H1 (cell line): ENCODE measurements around the gene NMB. TPM values are rescaled to one million over a fixed set of nuclear protein-coding genes. Genes with fewer than 3 reads are reported as not detected.

ENCODE experiments used
- CTCF ChIA-PET: fragments of 300-600 bp; sonication (Branson Sonifier 250); formaldehyde crosslinking; loops from one replicate; lab custom pipeline; 2021; ENCODE audit not compliant: partially characterized antibody; lab: Charles Lee
- POLR2A ChIA-PET: fragments of 300-600 bp; sonication (Branson Sonifier 250); formaldehyde crosslinking; loops from one replicate; lab custom pipeline; 2021; ENCODE audit warnings: inconsistent platforms; ENCODE audit not compliant: partially characterized antibody; lab: Charles Lee
- DNase-seq, 2 experiments: peaks; one replicate each; pipeline versions ENCODE4 v3.0.0 to v3.0.0-alpha.2; 2010 to 2022; ENCODE audit warnings: low spot score in 2 of 2, low read depth in 1 of 2, mixed read lengths in 1 of 2
- FAIRE-seq: peaks from 2 replicates; lab custom pipeline; 2011; peaks lifted over from hg19 to GRCh38; lab: Jason Lieb, UNC
- H2AFZ ChIP-seq: 2 replicates; pipeline ENCODE4 v1.8.1; 2012; ENCODE audit warnings: low read length, inconsistent platforms
- H2AK5ac ChIP-seq: 2 replicates; pipeline ENCODE4 v1.6.1; 2013; ENCODE audit warnings: low read depth, low read length
- H2BK120ac ChIP-seq: replicated peaks from 2 replicates; pipeline ENCODE3; 2013; ENCODE audit warnings: low read depth, low read length, inconsistent platforms
- H2BK12ac ChIP-seq: 2 replicates; pipeline ENCODE4 v1.6.1; 2013; ENCODE audit warnings: low read depth, low read length
- H2BK15ac ChIP-seq: 2 replicates; pipeline ENCODE4 v1.6.1; 2013; ENCODE audit warnings: low read length
- H2BK20ac ChIP-seq: 2 replicates; pipeline ENCODE4 v1.6.1; 2013; ENCODE audit warnings: low read length
- H2BK5ac ChIP-seq: 2 replicates; pipeline ENCODE4 v1.6.1; 2013; ENCODE audit warnings: low read depth, low read length
- H3K14ac ChIP-seq: 2 replicates; pipeline ENCODE4 v1.6.1; 2013; ENCODE audit warnings: inconsistent platforms; ENCODE audit not compliant: insufficient read length
- H3K18ac ChIP-seq: 2 replicates; pipeline ENCODE4 v1.6.1; 2013; ENCODE audit warnings: low read length; ENCODE audit errors: extremely low read depth
- H3K23ac ChIP-seq: 2 replicates; pipeline ENCODE4 v1.6.1; 2013; ENCODE audit warnings: inconsistent platforms; ENCODE audit not compliant: insufficient read length
- H3K23me2 ChIP-seq: 2 replicates; pipeline ENCODE4 v1.6.1; 2013; ENCODE audit warnings: low read depth, low read length
- H3K27ac ChIP-seq: 2 replicates; pipeline ENCODE4 v1.6.1; 2011; ENCODE audit warnings: low read depth, low read length, inconsistent platforms
- H3K27me3 ChIP-seq, 4 experiments: replicated peaks in 1 of 4; 1 replicate in 1 of 4; 2 replicates in 3 of 4; pipeline versions ENCODE4 v1.6.1 to v1.8.1; 2011 to 2013; ENCODE audit warnings: low read length in 3 of 4, mild to moderate bottlenecking in 3 of 4, inconsistent platforms in 2 of 4, mixed read lengths in 2 of 4, moderate library complexity in 1 of 4; ENCODE audit not compliant: control insufficient read depth in 3 of 4, insufficient read depth in 3 of 4; ENCODE audit errors: extremely low read depth in 1 of 4
- H3K36me3 ChIP-seq, 4 experiments: 2 replicates each; pipeline versions ENCODE4 v1.6.1 to v1.8.1; 2011 to 2013; ENCODE audit warnings: mild to moderate bottlenecking in 4 of 4, low read length in 3 of 4, moderate library complexity in 2 of 4, control low read depth in 1 of 4, inconsistent platforms in 1 of 4; ENCODE audit not compliant: insufficient read depth in 4 of 4, control insufficient read depth in 2 of 4
- H3K4ac ChIP-seq: replicated peaks from 2 replicates; pipeline ENCODE3; 2013; ENCODE audit warnings: low read length, low read depth, mixed read lengths, inconsistent platforms; ENCODE audit not compliant: insufficient read length
- H3K4me1 ChIP-seq, 4 experiments: replicated peaks in 1 of 4; 1 replicate in 1 of 4; 2 replicates in 3 of 4; pipeline versions ENCODE4 v1.6.1 to v1.8.1; 2011 to 2013; ENCODE audit warnings: low read length in 3 of 4, inconsistent platforms in 2 of 4, mixed read lengths in 1 of 4; ENCODE audit not compliant: insufficient read depth in 4 of 4, control insufficient read depth in 3 of 4
- H3K4me2 ChIP-seq, 2 experiments: 2 replicates each; pipeline versions ENCODE4 v1.6.1 to v1.8.1; 2011 to 2013; ENCODE audit warnings: low read depth in 2 of 2, low read length in 2 of 2, control low read depth in 1 of 2, inconsistent platforms in 1 of 2, mild to moderate bottlenecking in 1 of 2; ENCODE audit not compliant: insufficient read depth in 1 of 2
- H3K4me3 ChIP-seq, 4 experiments: fragments of 200-600, 300-600 bp in 1 of 4; sonication (generic), shearing (Covaris generic), sonication (Bioruptor Twin) in 1 of 4; 2 replicates each; pipeline versions ENCODE4 v1.5.1 to v1.8.1; 2011 to 2016; ENCODE audit warnings: low read length in 4 of 4, low read depth in 3 of 4, control low read depth in 2 of 4, inconsistent platforms in 2 of 4, mild to moderate bottlenecking in 2 of 4, mixed read lengths in 1 of 4, moderate library complexity in 1 of 4; ENCODE audit not compliant: insufficient read depth in 2 of 4; ENCODE audit errors: extremely low read depth in 1 of 4
- H3K56ac ChIP-seq: replicated peaks from 2 replicates; pipeline ENCODE3; 2013; ENCODE audit warnings: low read depth, mild to moderate bottlenecking, mixed read lengths, low read length, inconsistent platforms; ENCODE audit not compliant: insufficient read length
- H3K79me1 ChIP-seq: 2 replicates; pipeline ENCODE4 v1.6.1; 2013; ENCODE audit warnings: low read depth, low read length, control low read depth
- H3K79me2 ChIP-seq, 2 experiments: 2 replicates each; pipeline versions ENCODE4 v1.6.1 to v1.8.1; 2012 to 2013; ENCODE audit warnings: low read length in 2 of 2, mild to moderate bottlenecking in 2 of 2, inconsistent platforms in 1 of 2; ENCODE audit not compliant: insufficient read depth in 2 of 2, control insufficient read depth in 1 of 2
- H3K9ac ChIP-seq, 4 experiments: replicated peaks in 1 of 4; 1 replicate in 1 of 4; 2 replicates in 3 of 4; pipeline versions ENCODE4 v1.6.1 to v1.8.1; 2011 to 2013; ENCODE audit warnings: low read depth in 3 of 4, low read length in 3 of 4, control low read depth in 2 of 4, mild to moderate bottlenecking in 2 of 4, moderate library complexity in 2 of 4, inconsistent platforms in 1 of 4; ENCODE audit errors: extremely low read depth in 1 of 4
- H3K9me3 ChIP-seq, 2 experiments: 2 replicates each; pipeline versions ENCODE4 v1.6.1 to v1.8.1; 2012 to 2013; ENCODE audit warnings: mild to moderate bottlenecking in 2 of 2, moderate library complexity in 2 of 2, control low read depth in 1 of 2, inconsistent platforms in 1 of 2, low read depth in 1 of 2, low read length in 1 of 2, mixed read lengths in 1 of 2; ENCODE audit not compliant: insufficient read depth in 2 of 2
- H4K20me1 ChIP-seq, 2 experiments: replicated peaks in 1 of 2; 2 replicates each; pipeline versions ENCODE3 to v1.8.1; 2011 to 2013; ENCODE audit warnings: inconsistent platforms in 2 of 2, low read length in 2 of 2, mild to moderate bottlenecking in 1 of 2; ENCODE audit not compliant: insufficient read depth in 2 of 2, control insufficient read depth in 1 of 2
- H4K5ac ChIP-seq: 2 replicates; pipeline ENCODE4 v1.6.1; 2013; ENCODE audit warnings: low read length, low read depth, mixed read lengths, inconsistent platforms; ENCODE audit not compliant: insufficient read length
- H4K8ac ChIP-seq: 2 replicates; pipeline ENCODE4 v1.8.0; 2013; ENCODE audit warnings: mild to moderate bottlenecking, moderate library complexity, low read length, inconsistent platforms; ENCODE audit not compliant: insufficient read depth; ENCODE audit errors: extremely low read depth
- H4K91ac ChIP-seq: replicated peaks from 2 replicates; pipeline ENCODE3; 2013; ENCODE audit warnings: low read length, mixed read lengths, inconsistent platforms; ENCODE audit not compliant: insufficient read length
- ASH2L ChIP-seq: fragments of 200-600, 300-600 bp; sonication (generic); IDR thresholded peaks from one replicate; pipeline ENCODE4 v1.7.1; 2017; ENCODE audit warnings: low read length
- CREB1 ChIP-seq: IDR thresholded peaks from 2 replicates; pipeline ENCODE4 v1.6.1; 2012; ENCODE audit warnings: inconsistent platforms
- EZH2 ChIP-seq: fragments of 200-600 bp; sonication (generic); IDR thresholded peaks from 2 replicates; pipeline ENCODE4 v1.7.1; 2012; ENCODE audit warnings: low read depth, mild to moderate bottlenecking, moderate library complexity, low read length, inconsistent platforms; ENCODE audit not compliant: severe bottlenecking
- GTF2F1 ChIP-seq: IDR thresholded peaks from 2 replicates; pipeline ENCODE4 v1.6.1; 2012; ENCODE audit warnings: low read depth, low read length, improper control_type of control experiment, borderline replicate concordance
- RBBP5 ChIP-seq: IDR thresholded peaks from 2 replicates; pipeline ENCODE4 v1.7.1; 2012; ENCODE audit warnings: low read depth, mild to moderate bottlenecking, inconsistent platforms, low read length, moderate library complexity, borderline replicate concordance
- RFX5 ChIP-seq: IDR thresholded peaks from 2 replicates; pipeline ENCODE4 v1.6.1; 2011; ENCODE audit warnings: low read depth, low read length, improper control_type of control experiment, borderline replicate concordance
- SIN3A ChIP-seq, 2 experiments: IDR thresholded peaks in 1 of 2; conservative IDR thresholded peaks in 1 of 2; 2 replicates each; pipeline ENCODE4 v1.6.1; 2011 to 2012; ENCODE audit warnings: low read length in 2 of 2, improper control_type of control experiment in 1 of 2, low read depth in 1 of 2, mild to moderate bottlenecking in 1 of 2
- SUZ12 ChIP-seq: fragments of 200-600 bp; sonication (generic); IDR thresholded peaks from 2 replicates; pipeline ENCODE4 v1.6.1; 2012; ENCODE audit warnings: mild to moderate bottlenecking, inconsistent platforms, low read length, moderate library complexity, mixed read lengths
- TAF1 ChIP-seq: IDR thresholded peaks from 2 replicates; pipeline ENCODE4 v1.6.1; 2011; ENCODE audit warnings: mild to moderate bottlenecking, low read depth, low read length
- WGBS, 2 experiments: shearing (Covaris generic) in 1 of 2; methylation state at CpG; one replicate each; pipeline versions ENCODE4 v1.1.6 to v1.1.7; 2013 to 2015; ENCODE audit warnings: low lambda C conversion rate in 2 of 2, mixed read lengths in 2 of 2, inconsistent platforms in 1 of 2, low coverage in 1 of 2, missing lambda C conversion rate in 1 of 2; ENCODE audit not compliant: insufficient replicate concordance in 2 of 2, insufficient coverage in 1 of 2, insufficient read length in 1 of 2; ENCODE audit errors: extremely low coverage in 1 of 2, missing lambda C conversion rate in 1 of 2; 5-methylcytosine and 5-hydroxymethylcytosine counted together
- polyA plus RNA-seq, 7 experiments: library from polyadenylated mRNA; depleted of rRNA in 3 of 7; stranded (reverse) in 5 of 7; unstranded in 2 of 7; fragments of >200 nt in 5 of 7; fragments of 200-250 nt in 2 of 7; gene quantifications; 1 replicate in 5 of 7; 2 replicates in 1 of 7; 4 replicates in 1 of 7; pipeline versions ENCODE4 v1.2.1 to v1.2.3, GENCODE V29; 2011 to 2013; ENCODE audit warnings: missing spikeins in 2 of 7, mixed read lengths in 2 of 7
- total RNA-seq: library from RNA; stranded (reverse); fragmentation: NEBNext Ultra II Directional; extraction: Animal tissue kit (Norgen Biotek cat#: 25700); gene quantifications from 2 replicates; pipeline ENCODE4 v1.2.1, GENCODE V29; 2021
- TF ChIP-seq, protein P1 (sequence below): IDR thresholded peaks from 2 replicates; pipeline ENCODE4 v1.6.1; 2012; ENCODE audit warnings: inconsistent platforms

The NMB gene
- total and polyA plus RNA-seq, 2 of the 8 experiments (the other 6 are each of a cell fraction or from before 2014, with no cell fraction given): 9.3 to 13.6 TPM

GRCh38 chr15:84633311-84634227 is 24.4 kb downstream of the NMB start:
- no peak overlapping the region for H2BK20ac ChIP-seq
- POLR2A ChIA-PET: interaction anchor here (0.7 to 9.2 kb wide), 7 partner anchors 8 to 31 kb away, joined by 3 to 134 read pairs (median 5); partner anchors contain the start of gene ZSCAN2
- no peaks in the 10 kb centered on the region for H3K79me2 ChIP-seq
- H2BK15ac ChIP-seq: no peak overlapping the region
- no peak overlapping the region for H3K4ac ChIP-seq
- H3K14ac ChIP-seq: no peak overlapping the region
- WGBS, 2 experiments: 3% methylated on average over 80 of the region's 105 CpGs; no CpG with 5 or more reads in 1 of the 2 experiments
- peak overlapping the region; percentile 43 to 71 (median 59) for H3K4me3 ChIP-seq
- no peak overlapping the region for H4K8ac ChIP-seq
- no peak overlapping the region for H2AFZ ChIP-seq
- H4K5ac ChIP-seq: no peak overlapping the region
- no peak for FAIRE-seq
- no peaks in the 10 kb centered on the region; the same call in 1 of the 2 replicates for H3K79me1 ChIP-seq
- CTCF ChIA-PET: interaction anchor here (0.9 to 3.3 kb wide), 8 partner anchors 10 to 67 kb away, joined by 3 to 24 read pairs (median 6); no protein-coding TSS in a partner anchor
- peaks cover 0 to 6% (median 4%) of the 10 kb centered on the region in 4 experiments; a peak in 6 of 7 replicates for H3K4me1 ChIP-seq
- H4K91ac ChIP-seq: no peak overlapping the region
- H2BK120ac ChIP-seq: no peak overlapping the region
- H4K20me1 ChIP-seq: peaks cover 0 to 2% of the 10 kb centered on the region in 2 experiments
- H3K18ac ChIP-seq: peak overlapping the region; percentile 73
- no peak overlapping the region for H2BK12ac ChIP-seq
- H3K56ac ChIP-seq: no peak overlapping the region
- H3K23me2 ChIP-seq: peaks cover 17% of the 10 kb centered on the region
- peak overlapping the region; percentile 96 to 99 for H3K4me2 ChIP-seq
- peak in 1 of 2 experiments; percentile 81 for DNase-seq
- H3K9ac ChIP-seq: peak overlapping the region; percentile 13 to 35 (median 22); a peak in 5 of 7 replicates
- H3K9me3 ChIP-seq: no peaks in the 10 kb centered on the region
- H2BK5ac ChIP-seq: no peak overlapping the region
- no peak overlapping the region for H2AK5ac ChIP-seq
- H3K27me3 ChIP-seq: peaks cover 0 to 21% (median 2%) of the 10 kb centered on the region in 4 experiments; a peak in 5 of 7 replicates
- no peak overlapping the region for H3K23ac ChIP-seq
- H3K36me3 ChIP-seq: no peaks in the 10 kb centered on the region
- H3K27ac ChIP-seq: no peak overlapping the region
- TF ChIP-seq RBBP5: peak; percentile 84
- TF ChIP-seq ASH2L: peak; percentile 68
- TF ChIP-seq GTF2F1: no peak
- TF ChIP-seq, protein P1, sequence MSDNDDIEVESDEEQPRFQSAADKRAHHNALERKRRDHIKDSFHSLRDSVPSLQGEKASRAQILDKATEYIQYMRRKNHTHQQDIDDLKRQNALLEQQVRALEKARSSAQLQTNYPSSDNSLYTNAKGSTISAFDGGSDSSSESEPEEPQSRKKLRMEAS: peak; percentile 5
- TF ChIP-seq SIN3A (conservative IDR thresholded peaks at IDR 0.05 in 1 of 2, IDR thresholded peaks at IDR 0.05 in 1 of 2; ENCODE audit: low read depth in 1 of 2, low read length in 2 of 2): peak in 1 of 2 experiments; percentile 80; a peak in 2 of 4 replicates
- no peak for TF ChIP-seq RFX5
- TF ChIP-seq EZH2: peak; percentile 45
- peak; percentile 68 for TF ChIP-seq SUZ12
- 0 out of 2 replicates have a peak, but pooled peaks have one; percentile 7 for TF ChIP-seq CREB1
- 0 out of 2 replicates have a peak, but pooled peaks have one; percentile 6 for TF ChIP-seq TAF1
